ENCODE results near the gene ECT2L. TPM values are rescaled to one million over a fixed set of nuclear protein-coding genes. Genes with fewer than 3 reads are reported as not detected.

The ECT2L gene
- total and polyA plus RNA-seq, 2 of the 4 experiments (the other 2 are of a cell fraction) = not detected

DNA sequence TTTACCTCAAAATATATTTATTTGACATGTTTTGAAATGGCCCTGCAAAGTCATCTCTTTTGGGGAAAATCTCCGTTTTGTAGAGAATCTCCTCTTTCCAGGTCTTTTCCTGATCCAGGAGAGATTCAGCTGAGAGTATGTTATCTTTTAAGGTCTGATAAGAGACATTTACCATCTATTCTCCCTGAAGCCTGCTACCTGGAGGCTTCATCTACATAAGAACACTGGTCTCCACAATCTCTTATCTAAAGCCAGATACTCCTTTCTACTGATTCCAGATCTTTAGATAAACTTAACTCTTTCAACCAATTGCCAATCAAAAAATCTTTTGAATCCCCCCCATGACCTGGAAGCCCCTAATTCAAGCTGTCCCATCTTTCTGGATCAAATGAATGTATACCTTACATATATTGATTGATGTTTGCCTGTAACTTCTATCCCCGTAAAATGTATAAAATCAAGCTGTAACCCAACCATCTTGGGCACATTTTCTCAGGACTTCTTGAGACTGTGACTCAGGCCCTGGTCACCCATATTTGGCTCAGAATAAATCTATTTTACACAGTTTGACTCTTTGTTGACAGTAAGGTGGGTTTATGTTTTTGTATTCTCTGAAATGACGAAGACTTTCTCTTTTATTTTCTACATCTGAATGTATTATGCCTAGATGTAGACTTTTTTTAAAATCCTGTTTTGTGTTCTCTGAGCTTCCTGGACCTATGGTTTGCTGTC, 95.5 kb downstream of the ECT2L start:
- no peaks in the 10 kb centered on the region for H3K36me3 ChIP-seq (ENCODE audit: control insufficient read depth, insufficient read depth, low read length)
- H2BK20ac ChIP-seq (ENCODE audit: low read depth, low read length) = no peak overlapping the region
- H4K5ac ChIP-seq (ENCODE audit: low read depth, low read length) = no peak overlapping the region
- no peak overlapping the region for H3K23ac ChIP-seq (ENCODE audit: low read depth, low read length)
- no peaks in the 10 kb centered on the region for H3K9me3 ChIP-seq (ENCODE audit: control insufficient read depth, insufficient read depth, low read length)
- H3K79me1 ChIP-seq (ENCODE audit: low read depth in 1 of 2, low read length in 2 of 2) = no peaks in the 10 kb centered on the region
- no peaks in the 10 kb centered on the region for H3K4me1 ChIP-seq (ENCODE audit: control insufficient read depth, insufficient read depth, low read length)
- H4K20me1 ChIP-seq (ENCODE audit: insufficient read depth, low read length) = no peaks in the 10 kb centered on the region
- no peak overlapping the region for H3K18ac ChIP-seq (ENCODE audit: low read depth, low read length)
- no peak for TF ChIP-seq RAD21 (IDR thresholded peaks at IDR 0.05; ENCODE audit: low read length)
- H3K56ac ChIP-seq (ENCODE audit: extremely low read depth, insufficient read depth, low read length) = no peak overlapping the region
- BruUV-seq (replicated peaks) = no TSS peak
- no peak overlapping the region for H4K91ac ChIP-seq (ENCODE audit: insufficient read depth, low read depth, low read length)
- H3K27ac ChIP-seq (ENCODE audit: insufficient read depth, low read length) = no peak overlapping the region
- ChIA-PET POLR2A (ENCODE audit: unreplicated experiment) (no interaction called here), CTCF (no interaction called here)
- in situ Hi-C loops (cut with MboI; ENCODE audit: low sequenced_read_pairs) (no loop called here), intact Hi-C loops (cut with micrococcal nuclease) (no loop called here), dilution Hi-C loops (cut with HindIII; ENCODE audit: low sequenced_read_pairs, unreplicated experiment) (no loop called here)
- H2AK9ac ChIP-seq (replicated peaks; ENCODE audit: low read depth, low read length, poor library complexity) = no peak overlapping the region
- ATAC-seq (ENCODE audit: low read depth) (peak; percentile 59), DNase-seq (peak; percentile 63)
- H3K4ac ChIP-seq (ENCODE audit: low read depth, low read length) = no peak overlapping the region
- H3K27me3 ChIP-seq (ENCODE audit: control insufficient read depth, insufficient read depth, low read length) = no peaks in the 10 kb centered on the region
- H2AFZ ChIP-seq (replicated peaks; ENCODE audit: low read length, poor library complexity) = no peak overlapping the region
- H3K9ac ChIP-seq (ENCODE audit: low read depth, low read length) = no peak overlapping the region
- no peak overlapping the region for H2AK5ac ChIP-seq (ENCODE audit: low read depth, low read length)
- H3K4me3 ChIP-seq (ENCODE audit: insufficient read depth, low read depth, low read length) = no peak overlapping the region
- no peak overlapping the region; the same call in 1 of the 2 replicates for H3K4me2 ChIP-seq (ENCODE audit: low read depth, low read length)
- no peak overlapping the region for H2BK15ac ChIP-seq (ENCODE audit: low read depth, low read length)
- no peaks in the 10 kb centered on the region for H3K9me1 ChIP-seq (ENCODE audit: insufficient read depth, low read length)
- H2BK120ac ChIP-seq (ENCODE audit: low read depth, low read length) = no peak overlapping the region
- H4K8ac ChIP-seq (ENCODE audit: low read depth in 2 of 2, low read length in 2 of 2) = no peak overlapping the region
- WGBS, 2 experiments (ENCODE audit: extremely low coverage in 2 of 2, insufficient read length in 1 of 2) = no CpG with 5 or more reads among the region's 3 CpGs
- no peak overlapping the region for H2BK5ac ChIP-seq (ENCODE audit: low read depth, low read length, poor library complexity, severe bottlenecking)
- no peak overlapping the region for H3K14ac ChIP-seq (replicated peaks; ENCODE audit: low read depth, low read length)
